NCI-H2227 (cell line): ENCODE results near the gene ZEB1.

ENCODE experiments used
- DNase-seq: peaks from one replicate; lab custom pipeline; 2025; ENCODE audit not compliant: unreplicated experiment; lab: John Stamatoyannopoulos, UW

The ZEB1 gene

GRCh38 chr10:31578181-31578852 is 259.3 kb downstream of the ZEB1 start:
- DNase-seq: no peak

GRCh38 chr10:31578951-31579350 is 259.9 kb downstream of the ZEB1 start:
- no peak for DNase-seq
